SK-N-SH treated with all-trans-retinoic acid at 6 μM for 48 hours (cell line): Measurements from ENCODE around the gene ACAP2.

ENCODE experiments used
- ATAC-seq: fragments of 200-7000 bp; cut with Tn5 transposase; 3 replicates; pipeline ENCODE4 v1.9.1; 2020; ENCODE audit warnings: mild to moderate bottlenecking, moderate library complexity
- ARNTL ChIP-seq: fragments of 450-650 bp; formaldehyde crosslinking; IDR thresholded peaks from 2 replicates; pipeline ENCODE4 v1.5.0; 2020; ENCODE audit warnings: low read depth, mild to moderate bottlenecking, moderate library complexity, borderline replicate concordance
- BACH2 ChIP-seq: fragments of 250-450 bp; sonication (Bioruptor Pico); IDR thresholded peaks from 2 replicates; pipeline ENCODE4 v1.9.0; 2021; ENCODE audit warnings: mild to moderate bottlenecking, borderline replicate concordance
- CREB5 ChIP-seq: fragments of 250-450 bp; sonication (Bioruptor Pico); IDR thresholded peaks from 2 replicates; pipeline ENCODE4 v1.5.1; 2020; ENCODE audit warnings: low read depth, mild to moderate bottlenecking, moderate library complexity
- CSDC2 ChIP-seq: fragments of 250-450 bp; sonication (Bioruptor Pico); IDR thresholded peaks from 2 replicates; pipeline ENCODE4 v1.5.0; 2020; ENCODE audit warnings: mild to moderate bottlenecking, moderate library complexity
- CSRNP3 ChIP-seq: fragments of 250-450 bp; sonication (Bioruptor Pico); IDR thresholded peaks from 2 replicates; pipeline ENCODE4 v1.5.1; 2021; ENCODE audit warnings: mild to moderate bottlenecking, moderate library complexity
- ESRRG ChIP-seq: fragments of 250-450 bp; sonication (Bioruptor Pico); IDR thresholded peaks from 2 replicates; pipeline ENCODE4 v1.6.1; 2021; ENCODE audit warnings: mild to moderate bottlenecking
- GLIS3 ChIP-seq: fragments of 250-450 bp; sonication (Bioruptor Pico); IDR thresholded peaks from 2 replicates; pipeline ENCODE4 v1.5.0; 2020; ENCODE audit warnings: mild to moderate bottlenecking, moderate library complexity
- ISL1 ChIP-seq: fragments of 250-450 bp; sonication (Bioruptor Pico); IDR thresholded peaks from 2 replicates; pipeline ENCODE4 v2.1.2; 2022; ENCODE audit warnings: mild to moderate bottlenecking, moderate library complexity
- OSR1 ChIP-seq: fragments of 250-450 bp; sonication (Bioruptor Pico); IDR thresholded peaks from 2 replicates; pipeline ENCODE4 v1.8.0; 2022; ENCODE audit warnings: moderate library complexity, mild to moderate bottlenecking, inconsistent platforms
- POU6F1 ChIP-seq: fragments of 250-450 bp; sonication (Bioruptor Pico); IDR thresholded peaks from 2 replicates; pipeline ENCODE4 v1.8.0; 2021; ENCODE audit warnings: low read depth, mild to moderate bottlenecking, moderate library complexity, borderline replicate concordance
- RARB ChIP-seq: fragments of 250-450 bp; sonication (Bioruptor Pico); IDR thresholded peaks from 2 replicates; pipeline ENCODE4 v1.8.0; 2021; ENCODE audit warnings: mild to moderate bottlenecking, moderate library complexity
- SNAI2 ChIP-seq: fragments of 250-450 bp; sonication (Bioruptor Pico); IDR thresholded peaks from 2 replicates; pipeline ENCODE4 v1.5.0; 2020; ENCODE audit warnings: mild to moderate bottlenecking, moderate library complexity
- TCF4 ChIP-seq: fragments of 250-450 bp; sonication (Bioruptor Pico); IDR thresholded peaks from 2 replicates; pipeline ENCODE4 v1.8.0; 2021; ENCODE audit warnings: mild to moderate bottlenecking, moderate library complexity, borderline replicate concordance
- TOX ChIP-seq: fragments of 250-450 bp; sonication (Bioruptor Pico); IDR thresholded peaks from 2 replicates; pipeline ENCODE4 v1.8.0; 2021; ENCODE audit warnings: mild to moderate bottlenecking, moderate library complexity, borderline replicate concordance
- TSHZ2 ChIP-seq: fragments of 250-450 bp; sonication (Bioruptor Pico); IDR thresholded peaks from 2 replicates; pipeline ENCODE4 v1.5.0; 2020; ENCODE audit warnings: mild to moderate bottlenecking, moderate library complexity
- ZC3H10 ChIP-seq: fragments of 250-450 bp; sonication (Bioruptor Pico); IDR thresholded peaks from 2 replicates; pipeline ENCODE4 v1.5.1; 2021; ENCODE audit warnings: mild to moderate bottlenecking, moderate library complexity
- ZFP3 ChIP-seq: fragments of 250-450 bp; sonication (Bioruptor Pico); IDR thresholded peaks from 2 replicates; pipeline ENCODE4 v1.5.0; 2020; ENCODE audit warnings: mild to moderate bottlenecking, moderate library complexity
- ZFP30 ChIP-seq: fragments of 450-650 bp; formaldehyde crosslinking; IDR thresholded peaks from 2 replicates; pipeline ENCODE4 v1.5.0; 2022; ENCODE audit warnings: mild to moderate bottlenecking, moderate library complexity
- ZNF565 ChIP-seq: fragments of 450-650 bp; formaldehyde crosslinking; conservative IDR thresholded peaks from 2 replicates; pipeline ENCODE4 v1.5.0; 2020; ENCODE audit warnings: low read depth, mild to moderate bottlenecking, moderate library complexity
- ZNF70 ChIP-seq: fragments of 450-650 bp; formaldehyde crosslinking; IDR thresholded peaks from 2 replicates; pipeline ENCODE4 v1.5.0; 2020; ENCODE audit warnings: mild to moderate bottlenecking, moderate library complexity
- ZNF8 ChIP-seq: fragments of 450-650 bp; formaldehyde crosslinking; IDR thresholded peaks from 2 replicates; pipeline ENCODE4 v1.5.0; 2020; ENCODE audit warnings: mild to moderate bottlenecking, moderate library complexity

The ACAP2 gene

GRCh38 chr3:195319060-195319459, 123.8 kb downstream of the ACAP2 start:
- no peak for ATAC-seq
- TF ChIP-seq TOX (CRISPR knock-in tag) (no peak), ZNF565 (CRISPR knock-in tag) (no peak), TSHZ2 (CRISPR knock-in tag) (no peak), SNAI2 (CRISPR knock-in tag) (no peak), ZFP3 (CRISPR knock-in tag) (no peak), CSRNP3 (CRISPR knock-in tag) (no peak), ISL1 (CRISPR knock-in tag) (no peak), POU6F1 (CRISPR knock-in tag) (no peak), BACH2 (no peak), RARB (no peak), ESRRG (no peak), OSR1 (CRISPR knock-in tag) (no peak), TCF4 (CRISPR knock-in tag) (no peak), ZFP30 (CRISPR knock-in tag) (no peak), GLIS3 (CRISPR knock-in tag) (no peak)
- TF ChIP-seq, all 23 proteins: peak for 0

- TF ChIP-seq ZNF8 (CRISPR knock-in tag), result no peak
- TF ChIP-seq TCF4 (CRISPR knock-in tag), result no peak
- no peak for TF ChIP-seq ZFP30 (CRISPR knock-in tag)
- TF ChIP-seq ZC3H10 (CRISPR knock-in tag), result no peak
- TF ChIP-seq CREB5 (CRISPR knock-in tag), result no peak
- TF ChIP-seq RARB, result no peak
- no peak for TF ChIP-seq TOX (CRISPR knock-in tag)
- no peak for TF ChIP-seq ISL1 (CRISPR knock-in tag)
- TF ChIP-seq ZNF70 (CRISPR knock-in tag), result no peak
- TF ChIP-seq CSDC2 (CRISPR knock-in tag), result no peak
- TF ChIP-seq BACH2, result no peak
- TF ChIP-seq ARNTL (CRISPR knock-in tag), result no peak
- no peak for TF ChIP-seq ESRRG
- no peak for TF ChIP-seq TSHZ2 (CRISPR knock-in tag)
- no peak for TF ChIP-seq GLIS3 (CRISPR knock-in tag)
Measured at GRCh38 chr3:195312714-195313113, 130.1 kb downstream of the ACAP2 start.

GRCh38 chr3:195307711-195308110, 135.1 kb downstream of the ACAP2 start:
- ATAC-seq, result no peak
- TF ChIP-seq GLIS3 (CRISPR knock-in tag) (no peak), ZFP30 (CRISPR knock-in tag) (no peak), TSHZ2 (CRISPR knock-in tag) (no peak), RARB (no peak), ZC3H10 (CRISPR knock-in tag) (no peak), ZNF565 (CRISPR knock-in tag) (no peak), OSR1 (CRISPR knock-in tag) (no peak), POU6F1 (CRISPR knock-in tag) (no peak), SNAI2 (CRISPR knock-in tag) (no peak), ZNF8 (CRISPR knock-in tag) (no peak), BACH2 (no peak), ZNF70 (CRISPR knock-in tag) (no peak), ISL1 (CRISPR knock-in tag) (no peak)

More at GRCh38 chr3:195312714-195313113, 130.1 kb downstream of the ACAP2 start:
- ATAC-seq, result no peak
